HepG2 (cell line): ENCODE measurements around the gene NOTUM. TPM values are rescaled to one million over a fixed set of nuclear protein-coding genes. Genes with fewer than 3 reads are reported as not detected.

Experiments
- CC2D1A ChIP-seq: sonication (generic); formaldehyde crosslinking; IDR thresholded peaks from 2 replicates; pipeline ENCODE4 v1.8.1; 2023; ENCODE audit warnings: mild to moderate bottlenecking, missing genetic modification reagents
- FOXP1 ChIP-seq, 2 experiments: fragments of 450-650 bp in 1 of 2; IDR thresholded peaks; 2 replicates each; pipeline ENCODE4 v1.6.1; 2017 to 2018; ENCODE audit warnings: antibody characterized with exemption in 1 of 2
- HHEX ChIP-seq: IDR thresholded peaks from 2 replicates; pipeline ENCODE4 v1.6.1; 2016; ENCODE audit warnings: control low read depth
- HNRNPLL ChIP-seq: fragments of 200-400 bp; formaldehyde crosslinking; IDR thresholded peaks from 2 replicates; pipeline ENCODE4 v1.6.1; 2017; ENCODE audit warnings: mild to moderate bottlenecking, low read depth, low read length; ENCODE audit not compliant: poor library complexity, severe bottlenecking
- KDM5A ChIP-seq: fragments of 200-600 bp; sonication (generic); IDR thresholded peaks from 2 replicates; pipeline ENCODE4 v1.7.0; 2018; ENCODE audit warnings: antibody characterized with exemption, mild to moderate bottlenecking, low read length, borderline replicate concordance
- KLF13 ChIP-seq: sonication (generic); formaldehyde crosslinking; IDR thresholded peaks from 2 replicates; pipeline ENCODE4 v1.4.0; 2020; ENCODE audit warnings: mild to moderate bottlenecking, missing genetic modification reagents
- KMT2B ChIP-seq: IDR thresholded peaks from 2 replicates; pipeline ENCODE4 v1.6.1; 2016; ENCODE audit warnings: missing genetic modification reagents, missing compliant biosample characterization
- MAFK ChIP-seq, 2 experiments: IDR thresholded peaks in 1 of 2; conservative IDR thresholded peaks in 1 of 2; 2 replicates each; pipeline ENCODE4 v1.6.1; 2011; ENCODE audit warnings: improper control_type of control experiment in 2 of 2, low read length in 2 of 2
- MTERF4 ChIP-seq: sonication (generic); formaldehyde crosslinking; IDR thresholded peaks from 2 replicates; pipeline ENCODE4 v1.8.0; 2023; ENCODE audit warnings: mild to moderate bottlenecking, missing genetic modification reagents
- NR0B2 ChIP-seq: sonication (generic); formaldehyde crosslinking; IDR thresholded peaks from 2 replicates; pipeline ENCODE4 v1.4.0; 2020; ENCODE audit warnings: mild to moderate bottlenecking, missing genetic modification reagents
- SRF ChIP-seq: IDR thresholded peaks from 2 replicates; pipeline ENCODE4 v1.6.1; 2011; ENCODE audit warnings: mild to moderate bottlenecking, low read depth, low read length, moderate library complexity
- TARDBP ChIP-seq: sonication (generic); formaldehyde crosslinking; IDR thresholded peaks from 2 replicates; pipeline ENCODE4 v1.8.0; 2022; ENCODE audit warnings: mild to moderate bottlenecking, missing genetic modification reagents
- ZBTB14 ChIP-seq: sonication (generic); formaldehyde crosslinking; IDR thresholded peaks from 2 replicates; pipeline ENCODE4 v1.4.0; 2020; ENCODE audit warnings: missing genetic modification reagents
- ZBTB21 ChIP-seq: sonication (generic); formaldehyde crosslinking; IDR thresholded peaks from 2 replicates; pipeline ENCODE4 v1.4.0; 2020; ENCODE audit warnings: missing genetic modification reagents
- ZBTB7B ChIP-seq: sonication (generic); formaldehyde crosslinking; IDR thresholded peaks from 2 replicates; pipeline ENCODE4 v1.4.0; 2020; ENCODE audit warnings: missing genetic modification reagents
- ZFAT ChIP-seq: sonication (generic); formaldehyde crosslinking; conservative IDR thresholded peaks from 2 replicates; pipeline ENCODE4 v1.8.1; 2023; ENCODE audit warnings: missing genetic modification reagents, inconsistent platforms
- ZFP37 ChIP-seq: sonication (generic); formaldehyde crosslinking; IDR thresholded peaks from 2 replicates; pipeline ENCODE4 v1.4.0; 2020; ENCODE audit warnings: missing genetic modification reagents, borderline replicate concordance
- ZFP91 ChIP-seq: sonication (generic); formaldehyde crosslinking; IDR thresholded peaks from 2 replicates; pipeline ENCODE4 v1.9.0; 2022; ENCODE audit warnings: missing genetic modification reagents, mild to moderate bottlenecking, borderline replicate concordance
- ZNF770 ChIP-seq: sonication (generic); formaldehyde crosslinking; IDR thresholded peaks from 2 replicates; pipeline ENCODE4 v1.5.0; 2020; ENCODE audit warnings: mild to moderate bottlenecking, missing genetic modification reagents
- ZNF816 ChIP-seq: sonication (generic); formaldehyde crosslinking; IDR thresholded peaks from 2 replicates; pipeline ENCODE4 v1.8.0; 2022; ENCODE audit warnings: missing genetic modification reagents, mild to moderate bottlenecking, borderline replicate concordance
- polyA plus RNA-seq, 8 experiments: library from polyadenylated mRNA; depleted of rRNA in 3 of 8; stranded (reverse) in 7 of 8; unstranded in 1 of 8; fragments of >200 nt; fragmentation: Illumina TruSeq in 4 of 8; extraction: Trizol in 4 of 8; gene quantifications; 2 replicates each; pipeline versions ENCODE4 v1.2.1 to v1.2.3, GENCODE V29; 2011 to 2016; ENCODE audit warnings: low read depth in 4 of 8, missing spikeins in 1 of 8, mixed read lengths in 1 of 8; ENCODE audit not compliant: insufficient read depth in 1 of 8
- total RNA-seq, 5 experiments: library from RNA; depleted of rRNA; stranded (reverse); fragments of >200 nt; fragmentation: Illumina TruSeq; extraction: Trizol; gene quantifications; 2 replicates each; pipeline ENCODE4 v1.2.3, GENCODE V29; 2016; ENCODE audit warnings: low read depth in 1 of 5
- TF ChIP-seq, protein P1 (sequence below), 2 experiments: fragments of 450-650 bp in 1 of 2; sonication (generic) in 1 of 2; formaldehyde crosslinking; IDR thresholded peaks; 2 replicates each; pipeline versions ENCODE4 v1.5.0 to v1.8.0; 2020 to 2022; ENCODE audit warnings: mild to moderate bottlenecking in 1 of 2, missing genetic modification reagents in 1 of 2

NOTUM gene
- total and polyA plus RNA-seq, 2 of the 13 experiments (the other 11 are each of a cell fraction or from before 2014, with no cell fraction given), result 150 to 160 TPM

GRCh38 chr17:81909966-81910839 is 50.8 kb downstream of the NOTUM start (continued):
- peak; percentile 57; the same call in 1 of the 2 replicates for TF ChIP-seq ZBTB14 (CRISPR knock-in tag)
- TF ChIP-seq ZBTB21, result no peak
- no peak; the same call in 1 of the 2 replicates for TF ChIP-seq ZNF816 (CRISPR knock-in tag)
- no peak for TF ChIP-seq KDM5A
- no peak for TF ChIP-seq HNRNPLL
- TF ChIP-seq, protein P1, sequence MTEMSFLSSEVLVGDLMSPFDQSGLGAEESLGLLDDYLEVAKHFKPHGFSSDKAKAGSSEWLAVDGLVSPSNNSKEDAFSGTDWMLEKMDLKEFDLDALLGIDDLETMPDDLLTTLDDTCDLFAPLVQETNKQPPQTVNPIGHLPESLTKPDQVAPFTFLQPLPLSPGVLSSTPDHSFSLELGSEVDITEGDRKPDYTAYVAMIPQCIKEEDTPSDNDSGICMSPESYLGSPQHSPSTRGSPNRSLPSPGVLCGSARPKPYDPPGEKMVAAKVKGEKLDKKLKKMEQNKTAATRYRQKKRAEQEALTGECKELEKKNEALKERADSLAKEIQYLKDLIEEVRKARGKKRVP (CRISPR knock-in tag; IDR thresholded peaks at IDR 0.05), result peak in 1 of 2 experiments; percentile 75; a peak in 2 of 4 replicates
- peak; percentile 96 for TF ChIP-seq TARDBP
- TF ChIP-seq ZBTB7B, result peak; percentile 51; the same call in 1 of the 2 replicates
- TF ChIP-seq ZFP91 (CRISPR knock-in tag), result peak; percentile 82; the same call in 1 of the 2 replicates
- TF ChIP-seq MAFK (conservative IDR thresholded peaks at IDR 0.05 in 1 of 2, IDR thresholded peaks at IDR 0.05 in 1 of 2; ENCODE audit: low read length in 2 of 2), result no peak
- peak; percentile 48; the same call in 1 of the 2 replicates for TF ChIP-seq ZFP37 (CRISPR knock-in tag)
- no peak for TF ChIP-seq FOXP1 (IDR thresholded peaks at IDR 0.05)
- TF ChIP-seq FOXP1 (CRISPR knock-in tag; IDR thresholded peaks at IDR 0.05), result peak; percentile 49
- peak; percentile 42; the same call in 1 of the 2 replicates for TF ChIP-seq KLF13
- 0 out of 2 replicates have a peak, but pooled peaks have one; percentile 61 for TF ChIP-seq CC2D1A (CRISPR knock-in tag)
- no peak for TF ChIP-seq SRF
- peak; percentile 19; the same call in 1 of the 2 replicates for TF ChIP-seq MTERF4 (CRISPR knock-in tag)
- 0 out of 2 replicates have a peak, but pooled peaks have one; percentile 61 for TF ChIP-seq NR0B2 (CRISPR knock-in tag)
- 0 out of 2 replicates have a peak, but pooled peaks have one; percentile 49 for TF ChIP-seq ZFAT (CRISPR knock-in tag)
- peak; percentile 53 for TF ChIP-seq KMT2B (CRISPR knock-in tag)
- TF ChIP-seq HHEX, result no peak
- TF ChIP-seq ZNF770 (CRISPR knock-in tag), result no peak
